GM10266 (cell line): ENCODE measurements around the gene PHTF2.
"Not testable (repeated sequence)": the region's sequence is repeated elsewhere in the genome, so short reads cannot be mapped to it uniquely, and the experiment has no call there.

Experiments
- DNase-seq: peaks from one replicate; pipeline ENCODE4 v3.0.0; 2012; ENCODE audit errors: extremely low spot score
- TF ChIP-seq, protein P1 (sequence below): IDR thresholded peaks from 2 replicates; pipeline ENCODE4 v1.5.1; 2012; ENCODE audit warnings: mild to moderate bottlenecking, low read depth; ENCODE audit not compliant: control insufficient read depth, insufficient read depth; ENCODE audit errors: missing control alignments

PHTF2 gene

GRCh38 chr7:77827999-77828398 lies 29.4 kb downstream of the PHTF2 start:
- DNase-seq = no peak
- TF ChIP-seq, protein P1, sequence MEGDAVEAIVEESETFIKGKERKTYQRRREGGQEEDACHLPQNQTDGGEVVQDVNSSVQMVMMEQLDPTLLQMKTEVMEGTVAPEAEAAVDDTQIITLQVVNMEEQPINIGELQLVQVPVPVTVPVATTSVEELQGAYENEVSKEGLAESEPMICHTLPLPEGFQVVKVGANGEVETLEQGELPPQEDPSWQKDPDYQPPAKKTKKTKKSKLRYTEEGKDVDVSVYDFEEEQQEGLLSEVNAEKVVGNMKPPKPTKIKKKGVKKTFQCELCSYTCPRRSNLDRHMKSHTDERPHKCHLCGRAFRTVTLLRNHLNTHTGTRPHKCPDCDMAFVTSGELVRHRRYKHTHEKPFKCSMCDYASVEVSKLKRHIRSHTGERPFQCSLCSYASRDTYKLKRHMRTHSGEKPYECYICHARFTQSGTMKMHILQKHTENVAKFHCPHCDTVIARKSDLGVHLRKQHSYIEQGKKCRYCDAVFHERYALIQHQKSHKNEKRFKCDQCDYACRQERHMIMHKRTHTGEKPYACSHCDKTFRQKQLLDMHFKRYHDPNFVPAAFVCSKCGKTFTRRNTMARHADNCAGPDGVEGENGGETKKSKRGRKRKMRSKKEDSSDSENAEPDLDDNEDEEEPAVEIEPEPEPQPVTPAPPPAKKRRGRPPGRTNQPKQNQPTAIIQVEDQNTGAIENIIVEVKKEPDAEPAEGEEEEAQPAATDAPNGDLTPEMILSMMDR = no peak

GRCh38 chr7:77830649-77831355 lies 32.2 kb downstream of the PHTF2 start:
- no peak for DNase-seq
- TF ChIP-seq, protein P1 = no peak

DNA sequence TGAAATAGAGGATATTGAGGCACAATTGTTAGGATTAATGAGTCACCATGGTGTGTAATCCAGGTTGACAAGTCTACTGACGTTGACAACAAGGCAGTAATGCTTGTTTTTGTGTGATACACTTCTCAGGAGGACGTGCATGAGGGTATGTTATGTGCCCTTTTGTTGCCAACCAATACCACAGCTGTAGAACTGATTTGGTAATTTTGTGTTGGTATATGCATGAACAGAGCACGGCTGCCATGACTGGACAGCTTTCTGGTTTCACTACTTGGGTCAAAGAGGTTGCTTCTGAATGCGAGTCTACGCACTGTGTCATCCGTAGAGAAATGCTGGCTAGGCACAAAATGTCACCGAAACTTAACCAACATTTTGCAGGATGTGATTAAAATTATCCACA lies 32.9 kb downstream of the PHTF2 start:
- TF ChIP-seq, protein P1 = no peak
- DNase-seq = no peak

GRCh38 chr7:77831953-77832352 lies 33.4 kb downstream of the PHTF2 start:
- no peak for DNase-seq
- TF ChIP-seq, protein P1 = no peak

- no peak for DNase-seq
- TF ChIP-seq, protein P1 = no peak
Measured at GRCh38 chr7:77833136-77833535, 34.6 kb downstream of the PHTF2 start.

GRCh38 chr7:77836425-77836824 lies 37.9 kb downstream of the PHTF2 start:
- not testable (repeated sequence) for DNase-seq

DNA sequence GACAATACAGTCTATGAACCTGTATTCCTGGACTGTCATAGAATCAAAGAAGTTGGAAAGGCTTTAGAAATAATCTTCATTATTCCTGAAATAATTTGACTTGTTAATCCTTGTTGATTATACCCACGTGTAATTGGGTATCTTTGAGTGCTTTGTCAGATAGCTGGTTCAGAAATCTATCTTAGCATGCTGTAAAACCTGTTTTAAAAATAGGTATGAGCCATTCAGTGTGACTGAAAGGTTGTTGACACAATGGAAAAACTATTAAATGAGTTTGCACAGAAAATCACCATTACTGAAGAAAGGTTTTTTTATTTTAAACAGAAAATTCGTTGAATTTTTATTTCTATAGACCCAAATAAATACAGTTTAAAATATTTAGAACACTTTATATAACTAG lies 38.7 kb downstream of the PHTF2 start:
- DNase-seq = no peak
- TF ChIP-seq, protein P1 = no peak

- no peak for DNase-seq
- TF ChIP-seq, protein P1 = no peak
Measured at GRCh38 chr7:77837966-77838365, 39.4 kb downstream of the PHTF2 start.
